GM21619 (cell line): ENCODE data around the gene GID4.
A peak's percentile ranks its signal among the peaks of the same experiment; 100 is the strongest.
"Not testable (repeated sequence)": the region's sequence is repeated elsewhere in the genome, so short reads cannot be mapped to it uniquely, and the experiment has no call there.

Experiments used
- ATAC-seq: cut with Tn5 transposase; IDR thresholded peaks from one replicate; pipeline ENCODE4 v1.9.1; 2021; ENCODE audit not compliant: unreplicated experiment

GID4 gene

DNA sequence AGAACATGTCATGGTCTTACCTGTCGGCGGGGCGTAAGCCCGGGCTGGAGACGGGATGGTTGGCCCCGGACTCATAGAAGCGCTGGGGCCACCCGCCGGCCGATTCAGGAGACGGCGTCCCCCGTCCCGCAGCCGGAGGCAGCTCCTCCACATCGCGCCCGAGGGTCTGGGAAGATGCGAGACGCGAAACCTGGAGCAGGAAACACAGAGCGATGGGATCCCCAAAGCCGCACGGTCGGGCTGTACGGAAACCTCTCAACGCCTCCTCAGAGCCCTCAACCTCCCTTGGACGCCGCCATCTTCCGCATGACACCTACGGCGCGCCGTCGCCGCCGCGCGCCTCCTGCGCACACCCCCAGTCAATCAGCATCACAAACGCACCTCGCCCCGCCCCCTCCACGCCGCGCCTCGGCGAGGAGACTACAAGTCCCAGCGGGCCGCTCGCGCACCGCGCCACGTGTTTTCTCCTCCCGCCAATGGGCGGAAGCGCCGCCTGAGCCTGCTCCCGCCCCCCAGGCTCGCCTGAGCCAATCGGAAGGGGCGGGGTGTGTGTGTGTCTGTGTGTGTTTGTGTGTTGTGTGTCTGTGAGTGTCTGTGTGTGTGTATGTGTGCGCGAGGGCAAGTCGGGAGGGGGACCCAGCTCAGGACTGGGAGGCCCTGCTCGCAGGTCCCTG is at the start of gene GID4, which contains the start of gene ATPAF2:
GID4 (plus strand) TSS at position 548 of the 674 bp plus-strand sequence; CDS start at position 605, 57 bp downstream.
ATPAF2 (minus strand) TSS at position 308 of the 674 bp plus-strand sequence; CDS start at position 153, 155 bp downstream.
- ATAC-seq, result peak; percentile 86

DNA sequence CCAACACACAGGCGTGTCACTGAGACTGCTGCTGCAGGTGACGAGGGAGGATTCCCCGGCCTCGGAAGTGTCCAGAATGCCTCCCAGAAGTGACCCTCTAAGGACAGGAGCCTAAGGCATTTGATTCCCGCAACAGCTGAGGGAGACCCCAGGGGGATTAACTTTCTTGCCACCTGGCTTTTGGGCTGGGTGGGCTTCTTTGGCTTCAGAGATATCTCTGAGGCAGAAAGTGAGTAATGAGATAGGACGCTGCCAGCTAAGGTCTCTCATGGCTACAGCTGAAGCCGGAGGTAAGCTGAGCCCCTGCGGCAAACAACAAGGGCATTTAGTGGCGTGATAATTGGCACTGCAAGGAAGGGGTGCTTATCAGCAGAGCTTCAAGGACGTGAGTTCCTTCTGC is 49.6 kb upstream of the GID4 start:
- no peak for ATAC-seq

DNA sequence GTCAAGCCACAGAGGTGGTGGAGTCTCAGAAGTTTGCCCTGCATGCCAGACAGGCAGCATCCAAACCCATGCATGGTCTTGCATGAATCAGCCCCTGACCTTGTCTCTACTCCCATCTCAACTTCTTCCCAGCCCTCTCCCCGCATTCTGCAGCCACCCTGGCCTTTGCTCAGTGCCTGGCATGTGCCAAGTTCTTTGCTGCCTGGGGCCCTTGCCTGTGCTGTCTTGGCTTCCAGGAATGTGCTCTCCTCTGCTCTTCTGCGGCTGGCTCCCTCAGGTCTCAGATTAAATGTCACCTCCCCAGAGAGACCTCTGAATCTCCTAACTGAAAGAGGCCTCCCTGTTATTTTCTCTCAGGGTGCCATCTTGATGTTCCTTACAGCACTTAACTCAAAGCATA is 48.9 kb upstream of the GID4 start:
- no peak for ATAC-seq

DNA sequence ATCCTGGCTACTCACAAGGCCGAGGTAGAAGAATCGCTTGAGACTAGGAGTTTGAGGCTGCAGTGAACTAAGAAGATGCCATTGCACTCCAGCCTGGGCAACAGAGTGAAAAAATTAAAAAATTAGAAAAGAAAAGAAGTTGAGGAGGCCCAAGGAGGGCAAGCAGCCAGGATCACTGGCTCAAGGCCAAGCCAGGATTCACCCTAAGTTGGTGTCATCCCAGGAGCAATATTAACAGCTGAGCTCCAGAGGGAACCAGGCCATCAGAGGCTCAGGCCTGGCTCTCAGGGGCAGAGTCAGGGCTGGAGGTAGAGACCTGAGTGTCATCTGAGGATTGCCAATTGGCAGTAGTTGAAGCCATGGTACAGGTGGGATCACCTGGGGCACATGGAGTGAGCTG is 45.8 kb upstream of the GID4 start:
- no peak for ATAC-seq

DNA sequence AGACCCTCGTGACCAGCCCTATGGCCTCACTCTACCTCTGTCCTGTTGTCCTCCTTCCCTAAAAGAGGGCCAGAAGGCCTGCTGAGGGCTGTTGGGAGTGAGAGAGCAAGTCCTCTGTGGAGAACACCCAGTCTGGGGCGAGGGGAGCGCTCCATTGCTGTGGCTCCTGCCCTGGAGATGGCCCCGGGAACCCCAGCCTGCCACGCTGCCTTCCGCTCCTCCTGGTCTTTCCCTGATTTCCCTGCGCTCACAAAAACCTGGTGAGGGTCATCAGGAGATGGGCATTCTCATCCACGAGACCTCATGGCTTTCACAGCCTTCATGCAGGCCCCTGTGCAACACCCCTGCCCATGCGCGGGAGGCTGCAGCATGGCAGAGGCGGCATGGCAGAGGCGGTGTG is 45.4 kb upstream of the GID4 start:
- ATAC-seq, result no peak

DNA sequence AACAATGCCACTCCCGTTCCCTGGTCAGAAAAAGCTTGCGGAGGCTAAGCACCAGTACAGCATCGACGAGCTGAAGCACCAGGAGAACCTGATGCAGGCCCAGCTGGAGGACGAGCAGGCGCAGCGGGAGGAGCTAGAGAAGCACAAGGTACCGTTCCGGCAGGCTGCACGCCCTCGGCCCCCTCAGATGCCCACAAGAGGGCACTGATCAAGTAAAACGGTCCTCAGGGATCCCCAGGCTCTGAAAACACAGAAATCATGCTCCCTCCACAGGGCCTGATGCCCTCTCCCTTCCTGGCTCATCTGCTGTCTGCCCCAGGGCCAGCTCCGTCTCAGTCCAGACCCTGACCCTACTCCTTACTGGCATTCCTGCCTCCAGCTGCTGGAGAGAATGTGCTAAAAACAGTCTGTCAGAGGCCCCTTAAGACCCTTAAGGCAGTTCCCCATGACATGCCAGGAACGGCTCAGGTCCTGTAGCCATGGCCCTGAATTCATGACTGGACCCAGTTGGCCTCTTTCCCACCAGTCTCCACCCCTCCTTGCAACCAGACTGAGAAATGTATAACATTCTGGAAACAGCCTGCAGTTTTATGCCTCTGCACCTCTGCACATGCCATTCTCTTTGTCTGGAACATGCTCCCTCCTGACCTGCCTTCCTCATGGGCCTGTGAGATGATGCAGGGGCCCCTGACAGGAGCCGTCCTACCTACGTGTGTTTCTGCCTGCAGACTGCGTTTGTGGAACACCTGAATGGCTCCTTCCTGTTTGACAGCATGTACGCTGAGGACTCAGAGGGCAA is 44.7 kb upstream of the GID4 start:
- no peak for ATAC-seq

DNA sequence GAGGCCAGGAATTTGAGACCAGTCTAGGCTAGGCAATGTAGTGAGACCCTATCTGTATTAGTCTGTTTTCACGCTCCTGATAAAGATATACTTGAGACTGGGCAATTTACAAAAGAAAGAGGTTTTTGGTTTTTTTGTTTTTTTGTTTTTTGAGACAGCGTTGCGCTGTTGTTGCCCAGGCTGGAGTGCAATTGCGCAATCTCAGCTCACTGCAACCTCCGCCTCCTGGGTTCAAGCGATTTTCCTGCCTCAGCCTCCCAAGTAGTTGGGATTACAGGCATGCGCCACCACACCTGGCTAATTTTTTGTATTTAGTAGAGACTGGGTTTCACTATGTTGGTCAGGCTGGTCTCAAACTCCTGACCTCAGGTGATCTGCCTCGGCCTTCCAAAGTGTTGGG is 43.3 kb upstream of the GID4 start:
- not testable (repeated sequence) for ATAC-seq

DNA sequence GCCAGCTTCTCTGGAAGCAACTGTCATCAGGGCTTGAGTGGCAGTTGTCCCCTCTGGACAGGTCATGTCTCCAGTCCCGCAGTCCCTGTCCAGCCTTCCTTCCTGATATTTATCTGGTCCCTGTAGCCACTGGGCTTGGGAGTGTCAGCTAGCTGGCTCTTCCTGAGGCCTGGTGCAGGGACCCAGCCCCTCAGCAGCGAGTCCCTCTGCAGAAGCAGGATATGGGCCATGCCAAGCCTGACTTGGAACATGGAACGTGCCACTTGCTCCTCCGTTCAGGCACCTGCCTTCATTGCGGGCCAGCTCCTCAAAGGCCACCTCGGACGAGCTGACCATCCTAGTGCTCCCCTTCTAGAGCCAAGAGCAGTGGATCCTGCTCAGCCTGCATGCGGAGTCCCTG is 40.3 kb upstream of the GID4 start:
- ATAC-seq, result no peak

DNA sequence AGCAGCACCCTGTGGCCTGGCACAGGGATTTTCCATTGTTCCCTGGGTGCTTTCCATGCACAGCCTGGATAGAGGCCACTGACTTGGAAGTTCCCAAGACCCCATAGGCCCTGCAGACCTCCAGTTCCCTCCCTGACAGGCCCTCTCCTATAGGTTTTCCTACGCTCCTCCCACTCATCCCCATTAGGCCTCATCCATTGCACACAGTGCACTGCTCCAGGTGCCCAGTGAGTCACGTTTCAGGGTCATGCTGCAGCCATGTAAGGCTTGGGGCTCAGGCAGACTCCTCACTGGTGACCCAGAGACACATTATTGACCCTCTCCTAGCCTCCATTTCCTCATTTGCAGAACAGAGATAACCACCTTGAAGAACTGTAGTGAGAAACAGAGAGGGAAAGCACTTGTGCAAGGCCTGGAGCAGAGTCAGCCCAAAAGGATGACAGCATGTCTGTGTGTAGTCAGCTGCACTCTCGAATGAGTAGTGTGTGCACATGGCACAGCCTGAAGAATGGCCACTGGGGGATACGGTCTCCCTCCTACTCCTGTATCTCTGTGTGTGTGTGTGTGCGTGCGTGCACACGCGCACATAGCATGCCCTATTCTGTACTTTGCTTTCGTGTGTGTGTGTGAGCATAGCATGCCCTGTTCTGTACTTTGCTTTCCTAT is 39.7 kb upstream of the GID4 start:
- no peak for ATAC-seq

DNA sequence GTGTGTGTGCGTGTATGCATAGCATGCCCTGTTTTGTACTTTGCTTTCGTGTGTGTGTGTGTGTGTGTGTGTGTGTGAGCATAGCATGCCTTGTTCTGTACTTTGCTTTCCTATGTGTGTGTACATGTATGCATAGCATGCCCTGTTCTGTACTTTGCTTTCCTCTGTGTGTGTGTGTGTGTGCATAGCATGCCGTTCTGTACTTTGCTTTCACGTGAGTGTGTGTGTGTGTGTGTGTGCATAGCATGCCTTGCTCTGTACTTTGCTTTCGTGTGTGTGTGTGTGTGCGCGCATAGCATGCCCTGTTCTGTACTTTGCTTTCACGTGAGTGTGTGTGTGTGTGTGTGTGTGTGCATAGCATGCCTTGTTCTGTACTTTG is 39.2 kb upstream of the GID4 start:
- no peak for ATAC-seq

DNA sequence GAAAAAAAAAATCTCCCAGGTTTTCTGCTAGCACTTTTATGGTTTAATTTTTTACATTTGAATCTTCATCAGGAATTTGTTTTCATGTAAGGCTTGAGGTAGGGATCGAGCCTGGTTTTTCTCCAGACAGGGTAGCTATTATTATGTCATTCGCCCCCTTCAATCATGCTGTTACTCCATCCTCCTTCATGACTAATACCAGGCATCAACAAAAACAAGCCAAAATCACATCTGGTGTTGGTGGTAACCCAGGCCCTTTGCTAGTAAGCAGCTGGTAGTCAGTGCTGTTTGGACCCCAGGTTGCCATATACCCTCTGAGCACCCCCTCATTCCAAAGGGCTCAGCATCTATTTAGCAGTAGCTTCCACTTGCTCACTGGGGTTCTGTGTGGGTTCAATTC is 37.0 kb upstream of the GID4 start:
- ATAC-seq, result no peak

DNA sequence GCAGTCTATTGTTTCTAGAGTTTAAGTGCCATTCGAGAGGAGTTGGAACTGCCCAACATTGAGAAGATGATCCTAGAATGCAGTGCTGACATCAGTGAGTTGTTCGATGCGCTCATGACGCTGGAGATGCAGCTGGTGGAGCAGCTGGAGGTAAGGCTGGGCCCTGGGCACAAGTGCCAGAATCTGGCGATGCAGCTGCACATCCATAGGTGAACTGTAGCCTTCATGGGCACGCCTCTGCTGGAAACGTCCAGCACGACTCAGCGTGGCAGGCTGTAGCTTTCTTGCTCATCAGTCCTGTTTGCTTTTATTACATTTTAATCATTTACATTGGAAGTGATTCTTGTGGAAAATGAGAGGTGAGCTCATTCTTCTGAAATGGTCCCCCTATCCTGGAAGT is 34.9 kb upstream of the GID4 start:
- ATAC-seq, result no peak

DNA sequence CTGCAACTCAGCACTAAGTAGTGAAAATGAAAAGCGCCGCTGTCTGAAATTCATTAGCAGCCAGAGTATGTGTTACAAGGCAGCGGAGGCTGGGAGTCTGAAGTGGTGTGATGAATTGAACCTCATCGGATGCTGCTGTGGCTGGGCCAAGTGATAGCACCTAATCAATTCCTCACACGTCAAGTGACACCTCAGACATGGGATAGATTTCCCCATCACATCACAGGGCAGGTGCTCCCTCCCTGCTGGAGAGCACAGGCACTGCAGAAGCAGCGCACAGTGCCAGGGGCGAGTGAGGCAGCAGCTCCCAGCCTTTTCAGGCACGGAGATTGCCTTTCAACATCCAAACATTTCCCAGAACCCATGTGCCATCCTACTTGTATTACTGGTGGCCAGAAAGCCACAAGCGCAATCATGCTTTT is 34.3 kb upstream of the GID4 start:
- ATAC-seq, result no peak

DNA sequence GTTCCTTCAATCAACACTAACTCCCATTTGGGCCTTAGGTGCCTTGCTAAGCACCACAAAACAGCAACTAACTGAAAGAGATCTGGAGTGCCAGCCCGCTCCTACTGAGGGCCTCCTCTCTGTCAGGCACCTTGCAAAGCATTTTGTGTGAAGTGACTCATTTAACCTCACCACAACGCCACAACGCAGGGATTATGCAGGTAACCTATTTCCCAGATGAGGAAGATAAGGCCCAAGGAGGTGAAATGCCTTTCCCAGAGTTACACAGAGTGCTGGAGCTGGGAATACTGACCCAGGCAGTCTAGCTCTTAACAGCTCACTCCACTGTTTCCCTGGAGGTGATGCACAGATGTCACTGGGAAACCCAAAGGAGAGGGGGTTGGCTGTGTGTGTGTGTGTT is 33.7 kb upstream of the GID4 start:
- no peak for ATAC-seq

DNA sequence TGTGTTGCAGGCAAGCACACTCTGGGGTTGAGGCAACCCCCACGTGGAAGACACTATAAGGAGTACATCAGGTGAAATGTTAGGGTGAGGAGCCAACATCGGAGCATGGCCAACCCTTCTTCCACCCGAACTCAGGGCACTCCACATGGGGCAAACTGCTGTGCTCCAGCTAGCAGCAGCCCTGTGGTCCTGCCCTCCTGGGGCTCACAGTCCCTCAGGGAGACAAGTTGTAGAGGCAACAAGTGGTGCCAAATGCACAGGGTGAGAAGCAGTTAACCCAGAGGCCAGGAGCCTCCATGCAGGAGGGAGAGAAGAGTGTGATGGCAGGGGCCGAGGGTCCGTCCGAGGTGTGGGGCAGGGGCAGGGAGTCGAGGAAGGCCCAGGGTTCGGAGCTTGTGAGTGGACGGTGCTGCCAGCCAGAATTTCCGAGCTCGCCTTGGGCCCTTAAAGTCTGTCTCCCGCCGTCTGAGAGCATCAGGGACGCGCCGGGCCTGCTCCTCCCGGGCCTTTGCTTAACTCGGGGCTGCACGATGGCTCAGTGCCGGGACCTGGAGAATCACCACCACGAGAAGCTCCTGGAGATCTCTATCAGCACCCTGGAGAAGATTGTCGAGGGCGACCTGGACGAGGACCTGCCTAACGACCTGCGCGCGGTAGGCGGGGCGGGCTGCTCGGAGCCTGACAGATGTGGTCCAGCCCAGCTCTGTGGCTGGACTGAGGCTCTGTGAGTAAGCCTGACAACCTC is 32.5 kb upstream of the GID4 start:
- no peak for ATAC-seq

DNA sequence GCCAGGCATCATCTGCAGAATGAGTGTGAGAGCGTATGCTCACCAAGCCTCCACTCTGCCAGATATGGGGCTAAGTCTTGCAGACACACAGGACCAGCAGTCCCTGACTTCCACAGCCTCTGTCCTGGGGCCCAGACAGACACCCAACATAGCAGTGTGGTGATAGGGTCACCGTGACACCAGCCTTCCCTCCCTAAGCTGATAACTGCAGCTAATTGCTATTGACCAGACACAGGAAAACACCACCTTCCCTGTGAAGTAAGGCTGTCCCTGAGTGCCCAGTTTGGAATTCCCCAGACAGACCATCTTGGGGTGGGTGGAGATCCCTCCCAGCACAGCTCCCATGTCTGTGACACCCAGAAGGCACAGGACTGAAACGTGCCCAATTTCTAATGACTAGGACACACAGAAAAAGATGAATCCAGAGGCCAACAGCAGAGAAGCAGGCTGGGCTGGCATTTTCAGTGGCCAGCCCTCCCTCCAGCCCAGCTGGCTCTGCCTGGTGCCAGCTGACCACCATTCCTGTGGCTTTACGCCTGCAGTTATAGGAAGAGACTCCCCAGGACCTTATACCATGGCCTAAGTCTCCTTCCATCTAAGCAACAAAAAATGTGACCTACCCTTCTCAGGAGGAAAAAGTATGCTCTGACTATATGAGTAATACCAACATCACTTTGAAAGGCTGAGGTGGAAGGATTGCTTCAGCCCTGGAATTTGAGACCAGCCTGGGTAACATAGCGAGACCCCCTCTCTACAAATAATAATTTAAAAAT is 30.5 kb upstream of the GID4 start:
- ATAC-seq, result no peak

DNA sequence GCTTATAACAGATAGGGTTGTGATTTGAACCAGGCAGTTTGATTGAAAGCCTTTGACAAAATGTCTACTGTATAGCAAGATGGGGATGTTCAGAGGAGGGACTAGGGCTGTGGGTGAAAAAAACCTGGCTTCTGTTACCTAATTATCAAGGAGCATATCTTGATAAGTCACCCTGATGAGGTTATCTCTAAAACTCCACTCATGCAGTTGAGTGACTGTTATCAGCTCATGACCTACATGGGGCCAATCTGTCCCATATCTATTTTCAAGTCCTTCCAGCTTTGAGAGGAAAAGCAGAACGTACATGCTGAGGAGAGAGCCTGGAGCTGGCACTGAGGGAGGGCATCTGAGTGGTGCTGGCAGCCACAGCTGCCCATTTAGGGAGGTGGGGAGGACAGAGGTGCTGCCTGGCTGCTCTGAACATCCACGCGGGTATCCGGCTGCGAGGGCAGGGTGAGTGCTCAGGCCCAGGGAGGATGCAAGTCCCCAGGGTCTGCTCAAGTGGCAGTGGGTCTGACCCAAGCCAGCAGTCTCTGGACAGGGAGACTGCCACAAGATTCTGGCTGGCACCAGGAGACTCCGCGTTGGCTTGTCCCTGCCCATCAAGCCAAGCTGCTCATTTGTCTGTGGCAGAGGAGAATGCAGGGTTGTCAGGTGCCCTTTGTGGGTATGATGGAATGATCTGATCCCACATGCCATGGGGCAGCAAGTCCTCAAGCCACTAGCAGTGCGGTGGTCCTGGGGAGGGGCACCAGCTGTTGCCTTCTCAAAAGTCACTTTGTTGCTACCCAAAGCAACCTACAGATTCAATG is 29.4 kb upstream of the GID4 start:
- no peak for ATAC-seq

DNA sequence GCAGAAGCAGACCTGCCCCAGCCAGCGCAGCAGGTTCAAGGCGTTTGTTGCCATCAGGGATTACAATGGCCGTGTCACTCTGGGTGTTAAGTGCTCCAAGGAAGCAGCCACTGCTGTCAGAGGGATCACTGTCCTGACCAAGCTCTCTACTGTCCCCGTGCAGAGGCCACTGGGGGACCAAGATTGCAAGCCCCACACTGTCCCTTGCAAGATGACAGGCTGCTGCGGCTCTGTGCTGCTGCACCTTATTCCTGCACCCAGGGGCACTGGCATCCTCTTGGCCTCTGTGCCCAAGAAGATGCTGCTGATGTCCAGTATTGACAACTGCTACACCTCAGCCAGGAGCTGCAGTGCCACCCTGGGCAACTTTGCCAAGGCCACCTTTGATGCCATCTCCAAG is 27.9 kb upstream of the GID4 start:
- no peak for ATAC-seq

DNA sequence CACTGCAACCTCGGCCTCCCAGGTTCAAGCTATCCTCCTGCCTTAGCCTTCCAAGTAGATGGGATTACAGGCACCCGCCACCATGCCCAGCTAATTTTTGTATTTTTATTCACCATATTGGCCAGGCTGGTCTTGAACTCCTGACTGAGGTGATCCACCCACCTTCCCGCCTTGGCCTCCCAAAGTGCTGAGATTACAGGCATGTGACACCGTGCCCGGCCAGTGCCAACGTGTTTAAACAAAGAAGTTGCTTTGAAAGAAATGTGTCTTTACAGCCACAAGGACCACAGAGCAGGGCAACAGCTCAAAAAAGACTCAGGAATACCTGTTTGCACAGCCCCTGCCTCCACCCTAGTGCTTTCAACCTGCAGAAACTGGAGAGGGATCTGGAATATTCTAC is 25.2 kb upstream of the GID4 start:
- ATAC-seq, result no peak

DNA sequence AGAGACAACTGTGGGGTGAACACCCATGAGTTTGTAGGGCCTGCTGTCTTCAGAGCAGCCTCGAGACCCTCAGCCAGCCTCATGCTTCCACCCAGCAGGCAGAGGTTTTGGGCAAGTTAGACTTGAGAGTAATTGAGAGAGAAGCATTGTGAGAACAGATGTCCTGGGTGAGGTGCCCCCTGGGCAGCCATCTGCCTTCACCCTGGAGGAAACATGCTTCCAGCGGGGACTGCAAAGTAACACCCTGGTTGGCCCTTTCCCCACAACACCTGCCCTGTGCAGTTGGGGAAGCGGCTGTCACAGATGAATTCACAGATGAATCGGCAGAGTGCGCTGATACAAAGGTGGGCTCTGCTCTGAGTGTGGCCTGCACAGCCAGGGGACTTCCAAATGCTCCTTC is 23.6 kb upstream of the GID4 start:
- ATAC-seq, result no peak
